PC-3 (cell line): ENCODE measurements around the gene TMEFF1.

Experiments used
- CTCF ChIP-seq: fragments of 300-600 bp; sonication (generic); conservative IDR thresholded peaks from 2 replicates; pipeline ENCODE4 v1.5.1; 2017; ENCODE audit warnings: antibody characterized with exemption, low read depth, mild to moderate bottlenecking, low read length
- EZH2 ChIP-seq: fragments of 300-600 bp; sonication (generic); IDR thresholded peaks from one replicate; pipeline ENCODE4 v1.6.1; 2017; ENCODE audit warnings: antibody characterized with exemption, mild to moderate bottlenecking, low read length; ENCODE audit not compliant: unreplicated experiment

GRCh38 chr9:100579665-100580064 is 106.7 kb downstream of the TMEFF1 start:
- TF ChIP-seq CTCF (no peak), EZH2 (no peak)
